Esophagus muscularis mucosa (tissue), 4 donors: ENCODE measurements around the gene ESPL1. TPM values are rescaled to one million over a fixed set of nuclear protein-coding genes. Genes with fewer than 3 reads are reported as not detected.

Experiments used
- DNase-seq: peaks from one replicate; pipeline ENCODE4 v3.0.0-alpha.2; 2017; ENCODE audit errors: extremely low spot score
- H3K27ac ChIP-seq, 4 donors: fragments of 200-600 bp; sonication (generic); replicated peaks in 1 of 4; 1 replicate in 3 of 4; 2 replicates in 1 of 4; pipeline ENCODE4 v1.5.1; 2016 to 2019; ENCODE audit warnings: mild to moderate bottlenecking in 1 of 4
- H3K27me3 ChIP-seq, 4 donors: fragments of 200-600 bp; sonication (generic); one replicate each; pipeline versions ENCODE4 v1.5.1 to v1.6.0; 2016 to 2019
- H3K36me3 ChIP-seq, 4 donors: fragments of 200-600 bp; sonication (generic); one replicate each; pipeline ENCODE4 v1.5.1; 2016 to 2019
- H3K4me1 ChIP-seq, 4 donors: fragments of 200-600 bp; sonication (generic); one replicate each; pipeline ENCODE4 v1.5.1; 2016 to 2019
- H3K4me3 ChIP-seq, 4 donors: fragments of 200-600 bp; sonication (generic); 1 replicate in 2 of 4; 2 replicates in 2 of 4; pipeline ENCODE4 v1.5.1; 2016 to 2019; ENCODE audit warnings: mild to moderate bottlenecking in 4 of 4, moderate library complexity in 1 of 4
- H3K9me3 ChIP-seq, 4 donors: fragments of 200-600 bp; sonication (generic); 1 replicate in 3 of 4; 2 replicates in 1 of 4; pipeline ENCODE4 v1.5.1; 2016 to 2019
- CTCF ChIP-seq, 3 experiments: fragments of 200-600 bp in 2 of 3; fragments of 450-650 bp in 1 of 3; sonication (generic) in 2 of 3; IDR thresholded peaks; one replicate each; pipeline ENCODE4 v1.5.1; 2017 to 2019; ENCODE audit warnings: antibody characterized with exemption in 3 of 3, mild to moderate bottlenecking in 2 of 3, moderate library complexity in 1 of 3
- EP300 ChIP-seq: sonication (generic); formaldehyde crosslinking; IDR thresholded peaks from one replicate; pipeline ENCODE4 v1.6.1; 2017; ENCODE audit warnings: antibody characterized with exemption
- POLR2A ChIP-seq: fragments of 450-650 bp; IDR thresholded peaks from one replicate; pipeline ENCODE4 v1.6.1; 2017; ENCODE audit warnings: antibody characterized with exemption, moderate library complexity, mild to moderate bottlenecking, low read depth
- POLR2AphosphoS5 ChIP-seq, 2 donors: sonication (generic); formaldehyde crosslinking; IDR thresholded peaks; one replicate each; pipeline ENCODE4 v1.6.1; 2017; ENCODE audit warnings: antibody characterized with exemption in 2 of 2
- WGBS: methylation state at CpG from one replicate; pipeline ENCODE4 v1.1.5; 2018; 5-methylcytosine and 5-hydroxymethylcytosine counted together
- intact Hi-C: fragments of 100-400 bp; cut with DNase I; formaldehyde crosslinking; loops from one replicate; pipeline ENCODE4 v1.15.1; 2023
- total RNA-seq, 4 donors: library from RNA; depleted of rRNA; stranded (reverse); fragments of >200 nt; gene quantifications; one replicate each; pipeline versions ENCODE4 v1.1.0 to v1.2.1, GENCODE V29; 2016

ESPL1 gene
- total RNA-seq: 1 to 10 TPM in 1 of 4 donors, under 1 TPM in 3; under 0.01 to 2.0 (median 0.24) TPM

DNA sequence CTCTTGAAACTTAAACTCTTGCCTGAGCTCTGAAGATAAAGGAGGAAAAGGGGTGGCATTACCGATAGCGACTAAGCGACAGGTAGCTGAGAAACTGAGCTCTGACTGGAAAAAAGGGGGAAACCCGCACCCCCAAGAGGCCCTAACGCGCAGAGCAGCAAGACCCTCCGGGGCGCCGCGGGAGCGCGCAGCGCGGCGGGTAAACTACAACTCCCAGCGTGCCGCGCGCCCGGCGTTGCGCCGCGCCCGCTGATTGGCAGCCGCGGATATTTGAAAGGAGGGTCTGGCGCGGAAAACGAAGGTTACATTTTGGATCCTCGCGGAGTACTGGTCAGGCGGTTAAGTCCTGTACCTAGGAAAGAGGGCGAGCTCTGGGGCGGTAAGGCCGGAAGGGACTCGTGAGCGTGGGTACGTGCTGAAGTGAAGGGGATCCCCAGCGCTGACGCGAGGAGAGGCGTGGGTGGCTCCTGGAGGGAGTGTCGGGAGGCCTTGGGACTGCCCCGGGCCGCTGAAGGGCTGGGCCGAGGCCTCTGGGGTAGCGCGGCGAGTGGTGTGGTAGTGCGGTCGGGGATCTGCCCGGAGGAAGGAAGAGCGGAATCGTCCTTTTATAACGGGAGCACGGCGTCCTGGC is at the start of gene ESPL1:
ESPL1 (plus strand) TSS at position 301 of the 631 bp plus-strand sequence. CDS start 468 bp downstream, outside the sequence.
- Histone ChIP-seq H3K4me3 (peak within 1 kb of the TSS; percentile 58 to 71 (median 64)), H3K27ac (peak within 1 kb of the TSS; percentile 11 to 65 (median 50)), H3K4me1 (peaks cover 6 to 20% (median 17%) of the 10 kb centered on the region in 4 donors), H3K36me3 (no peaks in the 10 kb centered on the region), H3K9me3 (no peaks in the 10 kb centered on the region), H3K27me3 (no peaks in the 10 kb centered on the region)
- peak; percentile 15 to 42 (median 38) for TF ChIP-seq CTCF (IDR thresholded peaks at IDR 0.05)
- no peak for TF ChIP-seq EP300
- no peak for TF ChIP-seq POLR2A
- peak; percentile 49 to 76 for TF ChIP-seq POLR2AphosphoS5 (IDR thresholded peaks at IDR 0.05)
- intact Hi-C loops: no loop called here
- DNase-seq: peak; percentile 93
- under 1% methylated on average over 48 of the region's 58 CpGs for WGBS

DNA sequence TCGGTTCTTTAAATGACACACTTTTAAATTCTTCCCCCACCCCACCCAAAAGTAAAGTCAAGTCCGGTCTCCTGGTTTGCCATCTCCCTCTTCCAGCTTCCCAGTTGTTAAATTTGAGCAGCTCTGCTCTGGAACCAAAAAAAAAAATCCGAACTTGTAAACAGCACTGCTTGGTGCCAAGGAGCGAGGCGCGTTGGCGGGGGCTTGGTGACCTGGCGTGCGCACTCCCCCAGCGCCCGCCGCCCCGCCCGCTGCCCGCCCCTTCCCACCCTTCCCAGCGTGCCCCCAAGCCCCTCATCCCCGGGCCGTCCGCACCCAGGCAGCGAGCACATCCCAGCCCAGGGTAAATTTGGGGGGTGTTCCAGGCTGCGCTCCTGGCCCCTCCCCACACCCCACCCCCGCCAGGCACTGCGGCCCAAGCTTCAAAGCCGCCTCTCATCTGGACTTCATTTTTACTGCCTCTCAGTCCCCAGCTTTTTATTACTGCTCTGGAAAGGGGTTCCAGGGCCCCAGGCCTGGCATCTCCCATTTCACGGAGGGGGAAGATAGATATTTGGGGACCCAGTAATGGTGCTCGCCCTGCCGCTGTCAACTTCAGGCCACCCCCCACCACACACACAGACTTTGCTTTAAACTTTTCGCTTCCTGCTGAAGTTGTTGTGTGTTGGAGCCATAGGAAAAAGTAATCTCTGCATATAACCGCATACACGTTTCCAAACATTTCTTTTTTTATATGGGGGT is 49.4 kb upstream of the ESPL1 start:
- intact Hi-C loops: loop anchor here (2.0 kb wide), 1 partner anchor 32 kb away; no protein-coding TSS in a partner anchor
- TF ChIP-seq POLR2A (no peak), EP300 (no peak), POLR2AphosphoS5 (IDR thresholded peaks at IDR 0.05) (no peak), CTCF (IDR thresholded peaks at IDR 0.05) (no peak)
- WGBS: 34% methylated on average over 13 of the region's 30 CpGs
- Histone ChIP-seq H3K36me3 (peaks cover 5 to 23% (median 16%) of the 10 kb centered on the region in 4 donors), H3K4me3 (peak overlapping the region; percentile 71 to 84 (median 77)), H3K9me3 (no peaks in the 10 kb centered on the region), H3K27me3 (no peaks in the 10 kb centered on the region), H3K27ac (peak overlapping the region; percentile 96 to 99 (median 98)), H3K4me1 (peaks cover 75 to 96% (median 95%) of the 10 kb centered on the region in 4 donors)
- no peak for DNase-seq

DNA sequence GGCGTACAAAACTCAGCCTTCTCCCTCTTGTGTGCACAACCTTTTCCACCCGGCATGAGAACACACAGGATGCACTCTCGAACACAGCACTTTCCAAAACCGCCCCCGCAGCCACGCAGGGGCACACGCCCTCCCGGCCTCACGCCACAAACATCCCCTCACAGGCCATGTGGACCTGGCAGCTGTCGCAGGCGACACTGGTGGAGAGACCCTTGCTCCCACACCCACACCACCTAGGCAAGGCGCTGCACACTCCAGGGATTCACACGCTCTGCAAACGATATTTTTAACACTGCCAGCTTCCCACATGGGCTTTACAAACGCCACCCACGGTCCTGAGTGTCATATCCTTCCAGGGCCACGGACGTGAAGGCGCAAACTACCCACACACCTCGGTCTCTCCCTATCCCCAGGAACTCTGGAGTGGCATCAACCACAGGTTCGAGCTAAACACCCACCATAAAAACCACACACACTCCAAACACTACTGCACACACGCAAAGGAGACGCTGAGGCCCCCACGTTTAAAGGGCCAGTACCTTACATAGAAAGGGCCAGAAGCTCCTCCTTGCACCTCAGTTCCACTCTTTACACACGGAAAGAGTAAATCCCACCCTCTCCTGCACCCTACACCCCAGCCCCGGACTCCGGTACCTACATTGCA is 48.7 kb upstream of the ESPL1 start:
- no peaks in the 10 kb centered on the region for H3K27me3 ChIP-seq
- no peak for DNase-seq
- H3K4me3 ChIP-seq: peak overlapping the region; percentile 71 to 84 (median 77)
- H3K27ac ChIP-seq: peak overlapping the region; percentile 96 to 99 (median 98)
- H3K4me1 ChIP-seq: peaks cover 75 to 98% (median 95%) of the 10 kb centered on the region in 4 donors
- intact Hi-C loops: loop anchor here (2.0 kb wide), 1 partner anchor 31 kb away; no protein-coding TSS in a partner anchor
- H3K36me3 ChIP-seq: peaks cover 0 to 16% (median 10%) of the 10 kb centered on the region in 4 donors
- peak in 1 of 2 donors; percentile 32 for TF ChIP-seq POLR2AphosphoS5 (IDR thresholded peaks at IDR 0.05)
- no peak for TF ChIP-seq CTCF (IDR thresholded peaks at IDR 0.05)
- 5% methylated on average over 24 of the region's 27 CpGs for WGBS
- H3K9me3 ChIP-seq: no peaks in the 10 kb centered on the region

- TF ChIP-seq CTCF (IDR thresholded peaks at IDR 0.05) (no peak), EP300 (no peak), POLR2A (no peak), POLR2AphosphoS5 (IDR thresholded peaks at IDR 0.05) (no peak)
- Histone ChIP-seq H3K4me1 (peaks cover 74 to 98% (median 95%) of the 10 kb centered on the region in 4 donors), H3K4me3 (peak overlapping the region; percentile 71 to 84 (median 77)), H3K27me3 (no peaks in the 10 kb centered on the region), H3K27ac (peak overlapping the region; percentile 96 to 99 (median 98)), H3K9me3 (no peaks in the 10 kb centered on the region), H3K36me3 (peaks cover 0 to 9% (median 4%) of the 10 kb centered on the region in 4 donors)
- intact Hi-C loops: loop anchor here (2.0 kb wide), 1 partner anchor 31 kb away; no protein-coding TSS in a partner anchor
- DNase-seq: no peak
- WGBS: under 1% methylated on average over 34 of the region's 53 CpGs
Observed at GRCh38 chr12:53219956-53220693, 48.0 kb upstream of the ESPL1 start.
